ENCODE results near the gene TRIM47. TPM values are rescaled to one million over a fixed set of nuclear protein-coding genes. Genes with fewer than 3 reads are reported as not detected.
A peak's percentile ranks its signal among the peaks of the same experiment; 100 is the strongest.
"Not testable (repeated sequence)": the region's sequence is repeated elsewhere in the genome, so short reads cannot be mapped to it uniquely, and the experiment has no call there.

Gene TRIM47
- total RNA-seq, 4 donors from 2014 or later = 47.4 to 79.0 (median 57.0) TPM

DNA sequence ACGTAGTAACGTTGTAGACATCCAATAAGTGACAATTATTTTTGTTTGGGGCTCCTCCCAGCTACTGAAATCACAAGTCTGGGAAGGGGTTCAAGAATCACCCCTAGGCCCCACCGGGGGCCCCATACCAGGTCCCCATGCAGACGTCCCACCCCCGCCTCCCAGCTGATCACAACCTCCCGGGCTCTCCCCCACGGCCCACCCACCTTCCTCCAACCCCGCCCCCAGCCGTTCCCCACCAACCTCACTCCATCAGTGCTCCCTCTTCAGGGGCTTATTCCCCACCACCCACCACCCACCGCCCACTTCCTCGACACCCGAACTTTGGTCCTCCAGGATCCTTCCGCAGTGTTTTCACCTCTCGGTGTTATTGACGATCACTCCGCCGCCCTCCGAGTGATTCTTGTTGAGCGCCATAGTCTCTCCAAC, 23.5 kb downstream of the TRIM47 start:
- Histone ChIP-seq H3K9me3 (no peaks in the 10 kb centered on the region), H3K4me3 (peak overlapping the region; percentile 59 to 99 (median 81)), H3K27ac (peak overlapping the region; percentile 91 to 99 (median 98)), H3K4me1 (peaks cover 0 to 60% (median 17%) of the 10 kb centered on the region in 4 donors), H3K27me3 (no peaks in the 10 kb centered on the region), H3K36me3 (peaks cover 0 to 29% (median 16%) of the 10 kb centered on the region in 3 donors)
- WGBS, 2 donors = 0% methylated on average over 15 to 19 of the region's 19 CpGs
- peak in 1 of 2 donors; percentile 37 for DNase-seq (ENCODE audit: low spot score in 2 of 2)
- no peak for TF ChIP-seq EP300 (IDR thresholded peaks at IDR 0.05)
- peak in 1 of 2 donors; percentile 71 for TF ChIP-seq POLR2A (IDR thresholded peaks at IDR 0.05)

GRCh38 chr17:75854101-75854748, 24.2 kb downstream of the TRIM47 start:
- peaks cover 0 to 67% (median 17%) of the 10 kb centered on the region in 4 donors for H3K4me1 ChIP-seq
- TF ChIP-seq, protein P1, sequence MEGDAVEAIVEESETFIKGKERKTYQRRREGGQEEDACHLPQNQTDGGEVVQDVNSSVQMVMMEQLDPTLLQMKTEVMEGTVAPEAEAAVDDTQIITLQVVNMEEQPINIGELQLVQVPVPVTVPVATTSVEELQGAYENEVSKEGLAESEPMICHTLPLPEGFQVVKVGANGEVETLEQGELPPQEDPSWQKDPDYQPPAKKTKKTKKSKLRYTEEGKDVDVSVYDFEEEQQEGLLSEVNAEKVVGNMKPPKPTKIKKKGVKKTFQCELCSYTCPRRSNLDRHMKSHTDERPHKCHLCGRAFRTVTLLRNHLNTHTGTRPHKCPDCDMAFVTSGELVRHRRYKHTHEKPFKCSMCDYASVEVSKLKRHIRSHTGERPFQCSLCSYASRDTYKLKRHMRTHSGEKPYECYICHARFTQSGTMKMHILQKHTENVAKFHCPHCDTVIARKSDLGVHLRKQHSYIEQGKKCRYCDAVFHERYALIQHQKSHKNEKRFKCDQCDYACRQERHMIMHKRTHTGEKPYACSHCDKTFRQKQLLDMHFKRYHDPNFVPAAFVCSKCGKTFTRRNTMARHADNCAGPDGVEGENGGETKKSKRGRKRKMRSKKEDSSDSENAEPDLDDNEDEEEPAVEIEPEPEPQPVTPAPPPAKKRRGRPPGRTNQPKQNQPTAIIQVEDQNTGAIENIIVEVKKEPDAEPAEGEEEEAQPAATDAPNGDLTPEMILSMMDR (IDR thresholded peaks at IDR 0.05) = peak in 1 of 5 experiments; percentile 6
- TF ChIP-seq EP300 (IDR thresholded peaks at IDR 0.05) (peak in 1 of 2 donors; percentile 62), POLR2A (IDR thresholded peaks at IDR 0.05) (peak; percentile 32 to 37)
- no peaks in the 10 kb centered on the region for H3K27me3 ChIP-seq
- H3K27ac ChIP-seq = peak overlapping the region; percentile 91 to 99 (median 98)
- 24% methylated on average over 7 of the region's 7 CpGs for WGBS, 2 donors
- H3K4me3 ChIP-seq = peak overlapping the region; percentile 59 to 99 (median 81)
- DNase-seq (ENCODE audit: low spot score in 2 of 2) = peak in 1 of 2 donors; percentile 42
- H3K9me3 ChIP-seq = no peaks in the 10 kb centered on the region
- H3K36me3 ChIP-seq = peaks cover 0 to 35% (median 23%) of the 10 kb centered on the region in 3 donors

GRCh38 chr17:75853433-75853832, 24.9 kb downstream of the TRIM47 start:
- 79 to 81% methylated on average over 7 of the region's 7 CpGs for WGBS, 2 donors
- H3K36me3 ChIP-seq = peaks cover 0 to 43% (median 29%) of the 10 kb centered on the region in 3 donors
- no peak for TF ChIP-seq EP300 (IDR thresholded peaks at IDR 0.05)
- TF ChIP-seq, protein P1 (IDR thresholded peaks at IDR 0.05) = no peak
- TF ChIP-seq POLR2A (IDR thresholded peaks at IDR 0.05) = no peak
- H3K27ac ChIP-seq = peak overlapping the region in 2 of 4 donors; percentile 91 to 96
- no peaks in the 10 kb centered on the region for H3K27me3 ChIP-seq
- DNase-seq (ENCODE audit: low spot score in 2 of 2) = no peak
- no peaks in the 10 kb centered on the region for H3K9me3 ChIP-seq
- peaks cover 0 to 74% (median 17%) of the 10 kb centered on the region in 4 donors for H3K4me1 ChIP-seq
- no peak overlapping the region for H3K4me3 ChIP-seq

GRCh38 chr17:75851693-75851991, 26.7 kb downstream of the TRIM47 start:
- WGBS, 2 donors = 84 to 89% methylated on average over 15 of the region's 15 CpGs
- H3K27ac ChIP-seq = peak overlapping the region; percentile 21 to 83 (median 62)
- H3K36me3 ChIP-seq = peaks cover 0 to 61% (median 46%) of the 10 kb centered on the region in 3 donors
- peaks cover 0 to 85% (median 17%) of the 10 kb centered on the region in 4 donors for H3K4me1 ChIP-seq
- H3K27me3 ChIP-seq; H3K4me3 ChIP-seq; H3K9me3 ChIP-seq; DNase-seq (ENCODE audit: low spot score in 2 of 2): not testable (repeated sequence)

GRCh38 chr17:75850928-75851692, 27.3 kb downstream of the TRIM47 start:
- Histone ChIP-seq H3K36me3 (peaks cover 0 to 67% (median 51%) of the 10 kb centered on the region in 3 donors), H3K4me1 (peaks cover 0 to 85% (median 17%) of the 10 kb centered on the region in 4 donors), H3K27ac (peak overlapping the region; percentile 45 to 83 (median 64)), H3K9me3 (no peaks in the 10 kb centered on the region), H3K4me3 (no peak overlapping the region), H3K27me3 (no peaks in the 10 kb centered on the region)
- TF ChIP-seq POLR2A (IDR thresholded peaks at IDR 0.05) (no peak), EP300 (IDR thresholded peaks at IDR 0.05) (peak in 1 of 2 donors; percentile 15)
- TF ChIP-seq, protein P1 (IDR thresholded peaks at IDR 0.05) = no peak
- no peak for DNase-seq (ENCODE audit: low spot score in 2 of 2)
- WGBS, 2 donors = 66 to 75% methylated on average over 12 of the region's 12 CpGs

DNA sequence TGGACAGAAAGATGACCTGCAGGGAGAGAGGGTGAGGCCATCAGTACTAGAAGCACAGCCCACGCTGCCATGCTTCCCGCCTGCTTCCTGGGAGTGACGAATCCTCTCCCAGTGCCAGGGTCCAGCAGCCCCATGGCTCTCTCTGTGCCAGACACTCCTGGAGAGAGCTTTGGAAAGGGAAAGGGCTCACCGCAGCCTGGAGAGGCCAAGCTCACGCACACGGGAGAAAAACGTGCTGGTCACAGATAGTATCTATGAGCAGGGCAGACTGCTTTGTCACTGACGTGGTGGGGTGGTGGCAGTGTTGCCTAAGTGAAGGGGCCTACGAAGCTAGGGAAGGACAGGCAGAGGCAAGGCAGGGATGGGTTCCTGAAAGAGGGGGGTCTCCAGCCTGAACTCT, 28.7 kb downstream of the TRIM47 start:
- H3K9me3 ChIP-seq = no peaks in the 10 kb centered on the region
- H3K27ac ChIP-seq = peak overlapping the region in 3 of 4 donors; percentile 20 to 79 (median 68)
- 83 to 90% methylated on average over 9 of the region's 9 CpGs for WGBS, 2 donors
- no peak for DNase-seq (ENCODE audit: low spot score in 2 of 2)
- H3K27me3 ChIP-seq = no peaks in the 10 kb centered on the region
- peaks cover 0 to 78% (median 52%) of the 10 kb centered on the region in 3 donors for H3K36me3 ChIP-seq
- peaks cover 0 to 97% (median 29%) of the 10 kb centered on the region in 4 donors for H3K4me1 ChIP-seq
- no peak overlapping the region for H3K4me3 ChIP-seq
- TF ChIP-seq POLR2A (IDR thresholded peaks at IDR 0.05) = no peak
- TF ChIP-seq, protein P1 (IDR thresholded peaks at IDR 0.05) = no peak
- no peak for TF ChIP-seq EP300 (IDR thresholded peaks at IDR 0.05)

All from tibial nerve (tissue), 4 donors.